Endothelial cell of umbilical vein (primary cell): ENCODE measurements around the gene CUX1. TPM values are rescaled to one million over a fixed set of nuclear protein-coding genes. Genes with fewer than 3 reads are reported as not detected.

Experiments used
- BruUV-seq: library from RNA; stranded (reverse); fragments of 400-500 nt; replicated peaks from 2 replicates; lab custom pipeline; 2021; lab: Mats Ljungman, UMichigan
- CTCF ChIA-PET: fragments of 300-600, 350-600 bp; sonication (Branson Sonifier 250); formaldehyde crosslinking; loops from one replicate; lab custom pipeline; 2021; ENCODE audit warnings: antibody characterized with exemption, inconsistent platforms; lab: Charles Lee
- POLR2A ChIA-PET: fragments of 300-600, 350-600 bp; sonication (Branson Sonifier 250); formaldehyde crosslinking; loops from one replicate; lab custom pipeline; 2021; ENCODE audit warnings: antibody characterized with exemption, inconsistent platforms; lab: Charles Lee
- DNase-seq: peaks from one replicate; pipeline ENCODE4 v3.0.0-alpha.2; 2011; ENCODE audit warnings: low read depth, low spot score
- FAIRE-seq: peaks from 2 replicates; lab custom pipeline; 2011; peaks lifted over from hg19 to GRCh38; lab: Jason Lieb, UNC
- H2AFZ ChIP-seq: 2 replicates; pipeline ENCODE4 v1.6.0; 2012; ENCODE audit warnings: low read depth, low read length, control low read depth, inconsistent platforms
- H3K27ac ChIP-seq: 2 replicates; pipeline ENCODE4 v1.5.1; 2011; ENCODE audit warnings: low read depth, mild to moderate bottlenecking, control low read depth, low read length, moderate library complexity; ENCODE audit not compliant: insufficient read depth
- H3K27me3 ChIP-seq, 2 experiments: 2 replicates each; pipeline versions ENCODE4 v1.6.0 to v1.6.1; 2011; ENCODE audit warnings: low read length in 2 of 2, mixed read lengths in 1 of 2; ENCODE audit not compliant: control insufficient read depth in 2 of 2, insufficient read depth in 2 of 2
- H3K36me3 ChIP-seq, 2 experiments: 2 replicates in 1 of 2; 3 replicates in 1 of 2; pipeline ENCODE4 v1.5.1; 2011; ENCODE audit warnings: low read length in 2 of 2, mild to moderate bottlenecking in 1 of 2, moderate library complexity in 1 of 2; ENCODE audit not compliant: control insufficient read depth in 2 of 2, insufficient read depth in 2 of 2; ENCODE audit errors: extremely low read depth in 1 of 2
- H3K4me1 ChIP-seq: 3 replicates; pipeline ENCODE4 v1.5.1; 2011; ENCODE audit warnings: mild to moderate bottlenecking, low read length; ENCODE audit not compliant: control insufficient read depth, insufficient read depth; ENCODE audit errors: extremely low read depth
- H3K4me2 ChIP-seq: 2 replicates; pipeline ENCODE4 v1.6.1; 2011; ENCODE audit warnings: low read length, control low read depth, mixed read lengths; ENCODE audit not compliant: insufficient read depth
- H3K4me3 ChIP-seq, 3 experiments: fragments of 200-600 bp in 1 of 3; sonication (generic), shearing (Covaris generic) in 1 of 3; replicated peaks in 1 of 3; 2 replicates each; pipeline ENCODE4 v1.5.1; 2011 to 2016; ENCODE audit warnings: control low read depth in 3 of 3, low read length in 3 of 3, mild to moderate bottlenecking in 2 of 3, inconsistent platforms in 1 of 3, low read depth in 1 of 3, moderate library complexity in 1 of 3; ENCODE audit not compliant: insufficient read depth in 1 of 3
- H3K79me2 ChIP-seq: 2 replicates; pipeline ENCODE4 v1.6.0; 2012; ENCODE audit warnings: low read length, inconsistent platforms; ENCODE audit not compliant: control insufficient read depth, insufficient read depth
- H3K9ac ChIP-seq: replicated peaks from 2 replicates; pipeline ENCODE3; 2011; ENCODE audit warnings: low read length, control low read depth; ENCODE audit not compliant: insufficient read depth; ENCODE audit errors: extremely low read depth
- H3K9me1 ChIP-seq: replicated peaks from 3 replicates; pipeline ENCODE4 v1.6.0; 2011; ENCODE audit warnings: mild to moderate bottlenecking, low read length; ENCODE audit not compliant: control insufficient read depth, insufficient read depth; ENCODE audit errors: extremely low read depth
- H3K9me3 ChIP-seq: replicated peaks from 2 replicates; pipeline ENCODE4 v1.5.1; 2012; ENCODE audit warnings: low read length, inconsistent platforms; ENCODE audit not compliant: control insufficient read depth, insufficient read depth
- H4K20me1 ChIP-seq: replicated peaks from 2 replicates; pipeline ENCODE3; 2011; ENCODE audit warnings: mild to moderate bottlenecking, low read length; ENCODE audit not compliant: control insufficient read depth, insufficient read depth; ENCODE audit errors: extremely low read depth
- EZH2 ChIP-seq: IDR thresholded peaks from 2 replicates; pipeline ENCODE4 v1.6.1; 2012; ENCODE audit warnings: borderline replicate concordance, low read depth, mild to moderate bottlenecking, moderate library complexity, low read length, inconsistent platforms; ENCODE audit not compliant: severe bottlenecking
- FOS ChIP-seq: IDR thresholded peaks from 2 replicates; pipeline ENCODE4 v1.6.1; 2011; ENCODE audit warnings: mild to moderate bottlenecking, low read length, moderate library complexity, borderline replicate concordance; ENCODE audit not compliant: insufficient read depth
- GATA2 ChIP-seq: IDR thresholded peaks from 2 replicates; pipeline ENCODE4 v1.7.0; 2011; ENCODE audit warnings: low read depth, mild to moderate bottlenecking, moderate library complexity, mixed read lengths, low read length; ENCODE audit not compliant: insufficient read length, insufficient read depth
- JUN ChIP-seq: IDR thresholded peaks from 2 replicates; pipeline ENCODE4 v1.6.1; 2011; ENCODE audit warnings: borderline replicate concordance, low read depth; ENCODE audit not compliant: insufficient read length, insufficient read depth
- MAX ChIP-seq: IDR thresholded peaks from 2 replicates; pipeline ENCODE4 v1.6.1; 2011; ENCODE audit not compliant: insufficient read depth, insufficient read length
- MYC ChIP-seq: IDR thresholded peaks from one replicate; pipeline ENCODE4 v1.6.1; 2011; ENCODE audit warnings: mild to moderate bottlenecking, low read depth, low read length
- POLR2A ChIP-seq: IDR thresholded peaks from 2 replicates; pipeline ENCODE4 v1.6.1; 2012; ENCODE audit warnings: low read depth, mild to moderate bottlenecking, control low read depth, low read length
- POLR2AphosphoS5 ChIP-seq: IDR thresholded peaks from 2 replicates; pipeline ENCODE4 v1.6.1; 2012; ENCODE audit warnings: low read depth, mild to moderate bottlenecking, control low read depth, low read length, moderate library complexity; ENCODE audit not compliant: insufficient read depth
- dilution Hi-C: fragments of 300-500 bp; cut with MboI; formaldehyde crosslinking; loops from one replicate; pipeline ENCODE4 v1.15.0; 2019; ENCODE audit warnings: low sequenced_read_pairs; ENCODE audit not compliant: extremely low pct_ligation_motif_present
- intact Hi-C: fragments of 100-400 bp; cut with micrococcal nuclease; formaldehyde crosslinking; loops from one replicate; pipeline ENCODE4 v1.10.0; 2022
- polyA plus RNA-seq, 4 experiments: library from polyadenylated mRNA; depleted of rRNA in 3 of 4; stranded (reverse) in 3 of 4; unstranded in 1 of 4; fragments of >200 nt; gene quantifications; 2 replicates each; pipeline versions ENCODE4 v1.2.1 to v1.2.3, GENCODE V29; 2011 to 2012; ENCODE audit warnings: missing spikeins in 1 of 4
- total RNA-seq: library from RNA; stranded (reverse); gene quantifications from 2 replicates; pipeline ENCODE4 v1.2.3, GENCODE V29; 2021
- TF ChIP-seq, protein P1 (sequence below), 2 donors: IDR thresholded peaks; 1 replicate in 1 of 2; 2 replicates in 1 of 2; pipeline ENCODE4 v1.5.1; 2011; ENCODE audit warnings: low read length in 2 of 2, mild to moderate bottlenecking in 2 of 2, moderate library complexity in 2 of 2, control low read depth in 1 of 2, inconsistent platforms in 1 of 2, low read depth in 1 of 2; ENCODE audit not compliant: insufficient read depth in 1 of 2; ENCODE audit errors: extremely low read depth in 1 of 2

The CUX1 gene
- total and polyA plus RNA-seq, 2 donors (not counting 3 experiments of a cell fraction or from before 2014, with no cell fraction given): 13.8 to 49.8 TPM

DNA sequence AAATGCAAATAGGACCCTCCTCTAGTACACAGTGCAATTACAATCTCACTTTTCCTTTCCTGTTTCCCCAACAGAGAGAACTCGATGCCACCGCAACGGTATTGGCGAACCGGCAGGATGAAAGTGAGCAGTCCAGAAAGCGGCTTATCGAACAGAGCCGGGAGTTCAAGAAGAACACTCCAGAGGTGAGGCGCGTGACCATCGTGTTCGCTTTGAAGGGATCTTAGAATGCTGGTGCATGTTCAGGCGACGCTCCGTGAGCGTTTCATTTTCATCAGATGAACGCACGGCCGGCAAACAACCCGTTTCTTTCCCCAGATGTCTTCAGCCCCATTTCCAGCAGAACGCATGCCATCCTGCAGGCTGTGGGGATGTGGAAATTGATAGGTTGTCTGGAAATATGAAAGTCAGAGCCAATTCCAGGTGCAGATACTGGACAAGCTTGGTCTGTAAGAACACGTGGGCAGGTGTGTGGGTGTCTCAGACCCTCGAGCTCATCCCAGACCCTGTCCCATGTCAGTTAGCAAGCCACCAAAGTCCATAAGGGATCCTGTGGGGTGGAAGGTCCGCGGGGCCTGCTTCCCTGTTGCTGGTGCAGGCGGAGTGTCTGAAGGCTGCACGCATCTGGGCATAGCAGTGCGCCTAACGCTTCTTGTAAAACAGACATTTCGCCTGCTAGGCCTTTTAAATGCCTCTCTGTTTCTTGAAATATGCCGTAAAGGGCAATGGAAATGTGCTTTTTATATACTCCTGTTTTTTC is 98.8 kb downstream of the CUX1 start:
- H3K4me1 ChIP-seq: no peaks in the 10 kb centered on the region
- FAIRE-seq: no peak
- no peak overlapping the region for H3K27ac ChIP-seq
- H3K9me1 ChIP-seq: no peaks in the 10 kb centered on the region
- no peak overlapping the region for H3K4me3 ChIP-seq
- no peaks in the 10 kb centered on the region for H3K9me3 ChIP-seq
- ChIA-PET POLR2A (no interaction called here), CTCF (no interaction called here)
- intact Hi-C loops: no loop called here
- TF ChIP-seq JUN (no peak), FOS (no peak), POLR2AphosphoS5 (no peak), MYC (no peak), EZH2 (no peak), GATA2 (no peak), POLR2A (no peak), MAX (no peak)
- TF ChIP-seq, protein P1, sequence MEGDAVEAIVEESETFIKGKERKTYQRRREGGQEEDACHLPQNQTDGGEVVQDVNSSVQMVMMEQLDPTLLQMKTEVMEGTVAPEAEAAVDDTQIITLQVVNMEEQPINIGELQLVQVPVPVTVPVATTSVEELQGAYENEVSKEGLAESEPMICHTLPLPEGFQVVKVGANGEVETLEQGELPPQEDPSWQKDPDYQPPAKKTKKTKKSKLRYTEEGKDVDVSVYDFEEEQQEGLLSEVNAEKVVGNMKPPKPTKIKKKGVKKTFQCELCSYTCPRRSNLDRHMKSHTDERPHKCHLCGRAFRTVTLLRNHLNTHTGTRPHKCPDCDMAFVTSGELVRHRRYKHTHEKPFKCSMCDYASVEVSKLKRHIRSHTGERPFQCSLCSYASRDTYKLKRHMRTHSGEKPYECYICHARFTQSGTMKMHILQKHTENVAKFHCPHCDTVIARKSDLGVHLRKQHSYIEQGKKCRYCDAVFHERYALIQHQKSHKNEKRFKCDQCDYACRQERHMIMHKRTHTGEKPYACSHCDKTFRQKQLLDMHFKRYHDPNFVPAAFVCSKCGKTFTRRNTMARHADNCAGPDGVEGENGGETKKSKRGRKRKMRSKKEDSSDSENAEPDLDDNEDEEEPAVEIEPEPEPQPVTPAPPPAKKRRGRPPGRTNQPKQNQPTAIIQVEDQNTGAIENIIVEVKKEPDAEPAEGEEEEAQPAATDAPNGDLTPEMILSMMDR (IDR thresholded peaks at IDR 0.05; ENCODE audit: extremely low read depth in 1 of 2, insufficient read depth in 1 of 2, low read depth in 1 of 2, low read length in 2 of 2): no peak
- H3K79me2 ChIP-seq: peaks cover under 1% of the 10 kb centered on the region
- no peak for DNase-seq
- dilution Hi-C loops: no loop called here
- no peaks in the 10 kb centered on the region for H4K20me1 ChIP-seq
- no peaks in the 10 kb centered on the region for H3K27me3 ChIP-seq
- no TSS peak for BruUV-seq
- no peak overlapping the region for H3K9ac ChIP-seq
- no peak overlapping the region for H2AFZ ChIP-seq
- no peak overlapping the region for H3K4me2 ChIP-seq
- H3K36me3 ChIP-seq: peaks cover 3 to 5% of the 10 kb centered on the region in 2 experiments
